ENCODE data around the gene FARS2.

DNA sequence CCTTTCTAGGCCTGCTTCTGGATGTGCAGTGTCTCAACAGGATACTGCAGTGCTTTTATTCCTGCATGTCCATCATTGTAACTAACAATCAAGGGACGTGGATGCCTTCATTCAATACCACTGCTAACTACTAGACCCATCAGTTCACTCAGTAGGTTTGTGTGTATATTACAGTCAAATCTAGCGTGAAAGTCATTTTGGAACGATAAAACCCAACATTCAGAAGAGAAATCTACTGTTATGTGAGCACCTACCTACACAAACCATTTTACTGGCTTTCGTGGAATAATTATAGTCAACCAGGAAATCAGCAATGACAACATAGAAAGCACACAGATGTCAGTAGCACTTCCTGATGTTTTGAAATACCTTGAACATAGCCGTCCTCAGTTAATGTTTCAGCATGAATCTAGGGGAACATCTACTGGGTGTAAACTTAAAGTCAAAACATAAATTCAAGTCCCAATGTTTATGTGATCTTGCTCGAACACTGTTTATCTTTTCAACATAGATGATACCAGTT, 270.6 kb downstream of the FARS2 start:
- TF ChIP-seq, protein P1, sequence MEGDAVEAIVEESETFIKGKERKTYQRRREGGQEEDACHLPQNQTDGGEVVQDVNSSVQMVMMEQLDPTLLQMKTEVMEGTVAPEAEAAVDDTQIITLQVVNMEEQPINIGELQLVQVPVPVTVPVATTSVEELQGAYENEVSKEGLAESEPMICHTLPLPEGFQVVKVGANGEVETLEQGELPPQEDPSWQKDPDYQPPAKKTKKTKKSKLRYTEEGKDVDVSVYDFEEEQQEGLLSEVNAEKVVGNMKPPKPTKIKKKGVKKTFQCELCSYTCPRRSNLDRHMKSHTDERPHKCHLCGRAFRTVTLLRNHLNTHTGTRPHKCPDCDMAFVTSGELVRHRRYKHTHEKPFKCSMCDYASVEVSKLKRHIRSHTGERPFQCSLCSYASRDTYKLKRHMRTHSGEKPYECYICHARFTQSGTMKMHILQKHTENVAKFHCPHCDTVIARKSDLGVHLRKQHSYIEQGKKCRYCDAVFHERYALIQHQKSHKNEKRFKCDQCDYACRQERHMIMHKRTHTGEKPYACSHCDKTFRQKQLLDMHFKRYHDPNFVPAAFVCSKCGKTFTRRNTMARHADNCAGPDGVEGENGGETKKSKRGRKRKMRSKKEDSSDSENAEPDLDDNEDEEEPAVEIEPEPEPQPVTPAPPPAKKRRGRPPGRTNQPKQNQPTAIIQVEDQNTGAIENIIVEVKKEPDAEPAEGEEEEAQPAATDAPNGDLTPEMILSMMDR (conservative IDR thresholded peaks at IDR 0.05; ENCODE audit: low read length), result no peak
- no peak for TF ChIP-seq EZH2phosphoT487 (IDR thresholded peaks at IDR 0.05; ENCODE audit: borderline replicate concordance, low read depth, low read length)
